ENCODE data around the gene TUBB3. TPM values are rescaled to one million over a fixed set of nuclear protein-coding genes. Genes with fewer than 3 reads are reported as not detected.

TUBB3 gene
- total and polyA plus RNA-seq, 7 donors: 0.46 to 35.0 (median 23.5) TPM

DNA sequence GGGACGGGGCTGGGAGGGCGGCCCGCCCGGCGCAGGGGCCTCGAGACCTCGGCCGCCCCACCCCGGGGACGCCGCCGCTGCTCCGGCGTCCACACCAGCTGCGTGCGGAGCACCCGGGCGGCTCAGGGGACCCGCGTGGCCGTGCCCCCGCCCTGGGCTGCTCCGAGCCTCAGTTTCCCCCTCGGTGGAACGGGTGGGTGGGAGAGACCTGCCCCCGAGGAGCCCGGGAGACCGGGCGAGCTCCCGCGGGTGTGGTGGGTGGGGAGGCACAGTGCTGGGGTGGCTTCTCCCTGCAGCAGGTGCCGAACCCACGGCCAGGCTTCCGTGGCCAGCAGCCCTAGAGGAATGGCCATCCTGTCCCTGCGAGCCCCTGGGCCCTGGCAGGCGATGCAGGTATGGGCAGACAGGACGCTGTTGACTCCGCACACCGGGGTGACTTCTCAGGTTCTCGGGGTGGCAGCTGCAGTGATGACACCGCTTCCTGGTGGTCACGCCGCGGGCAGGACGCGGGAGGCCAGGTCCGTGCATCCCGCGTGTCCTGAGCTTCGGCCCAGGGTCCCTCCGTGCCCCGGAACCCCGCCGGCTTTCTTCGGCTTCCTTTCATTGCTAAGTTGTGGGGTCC lies 26.1 kb downstream of the TUBB3 start:
- H3K36me3 ChIP-seq: peaks cover 0 to 1% (median 0%) of the 10 kb centered on the region in 4 donors
- H3K27me3 ChIP-seq: no peaks in the 10 kb centered on the region
- peak overlapping the region; percentile 45 to 70 (median 61) for H3K4me3 ChIP-seq
- H3K27ac ChIP-seq: peak overlapping the region in 3 of 4 donors; percentile 55 to 69 (median 61)
- H3K4me1 ChIP-seq: peaks cover 0 to 22% (median 18%) of the 10 kb centered on the region in 4 donors
- WGBS, 2 donors: 22 to 29% methylated on average over 55 of the region's 55 CpGs
- intact Hi-C loops (cut with DNase I): no loop called here
- TF ChIP-seq EP300 (IDR thresholded peaks at IDR 0.05) (no peak), CTCF (IDR thresholded peaks at IDR 0.05) (no peak), POLR2AphosphoS5 (IDR thresholded peaks at IDR 0.05) (no peak), POLR2A (IDR thresholded peaks at IDR 0.05) (no peak)
- no peak for DNase-seq
- no peaks in the 10 kb centered on the region for H3K9me3 ChIP-seq

GRCh38 chr16:89949756-89950155 lies 26.6 kb downstream of the TUBB3 start:
- DNase-seq: no peak
- peak overlapping the region in 3 of 4 donors; percentile 60 to 70 (median 62) for H3K4me3 ChIP-seq
- peak overlapping the region in 3 of 4 donors; percentile 55 to 69 (median 61) for H3K27ac ChIP-seq
- intact Hi-C loops (cut with DNase I): no loop called here
- H3K36me3 ChIP-seq: peaks cover 0 to 7% (median 0%) of the 10 kb centered on the region in 4 donors
- TF ChIP-seq CTCF (IDR thresholded peaks at IDR 0.05): no peak
- H3K27me3 ChIP-seq: no peaks in the 10 kb centered on the region
- peaks cover 0 to 22% (median 18%) of the 10 kb centered on the region in 4 donors for H3K4me1 ChIP-seq
- WGBS, 2 donors: 90% methylated on average over 12 of the region's 12 CpGs
- H3K9me3 ChIP-seq: no peaks in the 10 kb centered on the region

DNA sequence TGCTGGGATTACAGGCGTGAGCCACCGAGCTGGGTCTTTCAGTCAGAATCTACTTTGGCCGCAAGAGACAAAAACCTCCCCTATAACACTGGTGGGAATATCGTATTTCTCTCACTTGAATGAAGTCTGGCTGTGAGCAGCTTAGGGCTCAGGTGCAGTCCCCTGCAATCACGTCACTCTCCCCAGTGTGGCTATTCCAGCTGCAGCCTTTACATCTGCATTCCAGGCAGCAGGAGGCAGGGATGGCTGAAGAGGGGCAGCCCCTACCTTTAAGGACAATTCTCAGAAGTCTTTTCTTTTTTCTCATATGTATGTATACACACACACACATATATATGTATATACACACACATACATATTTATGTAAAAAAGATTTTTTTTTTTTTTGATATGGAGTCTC lies 28.4 kb downstream of the TUBB3 start:
- Histone ChIP-seq H3K4me1 (peaks cover 0 to 22% (median 18%) of the 10 kb centered on the region in 4 donors), H3K9me3 (no peaks in the 10 kb centered on the region), H3K27ac (no peak overlapping the region), H3K27me3 (no peaks in the 10 kb centered on the region), H3K4me3 (no peak overlapping the region), H3K36me3 (peaks cover 0 to 23% (median 0%) of the 10 kb centered on the region in 4 donors)
- WGBS, 2 donors: 95 to 96% methylated on average over 5 of the region's 5 CpGs
- TF ChIP-seq POLR2AphosphoS5 (IDR thresholded peaks at IDR 0.05): no peak
- TF ChIP-seq POLR2A (IDR thresholded peaks at IDR 0.05): no peak
- TF ChIP-seq EP300 (IDR thresholded peaks at IDR 0.05): no peak
- TF ChIP-seq CTCF (IDR thresholded peaks at IDR 0.05): no peak
- DNase-seq: no peak
- intact Hi-C loops (cut with DNase I): no loop called here

DNA sequence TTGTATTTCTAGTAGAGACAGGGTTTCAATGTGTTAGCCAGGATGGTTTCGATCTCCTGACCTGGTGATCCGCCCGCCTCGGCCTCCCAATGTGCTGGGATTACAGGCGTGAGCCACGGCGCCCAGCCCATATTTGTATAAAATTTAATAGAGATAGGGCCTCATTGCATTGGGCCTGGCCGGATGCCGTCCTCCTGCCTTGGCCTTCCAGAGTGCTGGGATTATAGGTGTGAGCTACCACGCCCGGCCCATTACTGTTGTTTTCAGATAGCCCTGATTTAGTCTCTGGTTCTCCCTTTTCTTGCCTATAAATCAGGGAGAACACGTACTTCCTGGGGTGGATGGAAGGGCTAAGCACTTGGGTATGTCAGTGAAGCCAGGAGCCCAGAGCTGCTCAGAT lies 28.9 kb downstream of the TUBB3 start:
- 32 to 79% methylated on average over 12 of the region's 12 CpGs for WGBS, 2 donors
- no peak overlapping the region for H3K4me3 ChIP-seq
- H3K4me1 ChIP-seq: peaks cover 0 to 22% (median 18%) of the 10 kb centered on the region in 4 donors
- intact Hi-C loops (cut with DNase I): no loop called here
- no peaks in the 10 kb centered on the region for H3K9me3 ChIP-seq
- no peak overlapping the region for H3K27ac ChIP-seq
- no peaks in the 10 kb centered on the region for H3K27me3 ChIP-seq
- TF ChIP-seq CTCF (IDR thresholded peaks at IDR 0.05) (no peak), POLR2A (IDR thresholded peaks at IDR 0.05) (no peak), POLR2AphosphoS5 (IDR thresholded peaks at IDR 0.05) (no peak), EP300 (IDR thresholded peaks at IDR 0.05) (no peak)
- H3K36me3 ChIP-seq: peaks cover 0 to 29% (median 0%) of the 10 kb centered on the region in 4 donors
- DNase-seq: no peak

DNA sequence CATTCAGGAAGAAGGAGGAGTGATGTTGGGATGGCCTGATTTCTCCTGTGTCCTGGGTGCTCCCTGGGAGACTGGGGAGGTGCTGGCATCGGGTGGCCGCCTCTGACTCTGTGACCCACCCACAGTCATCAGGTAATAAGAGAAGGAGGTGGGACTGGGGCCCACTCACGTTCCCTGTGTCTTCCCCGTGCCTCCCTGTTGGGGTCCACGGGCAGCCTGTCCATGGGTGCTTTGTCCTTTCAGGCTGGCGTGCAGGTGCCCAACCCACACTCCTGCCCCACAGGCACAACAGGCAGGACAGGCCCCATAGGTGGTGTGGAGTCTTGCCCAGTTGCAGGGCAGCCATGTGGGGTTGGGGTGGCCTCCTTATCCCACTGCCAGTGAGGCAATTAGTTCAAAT lies 29.4 kb downstream of the TUBB3 start:
- H3K36me3 ChIP-seq: peaks cover 0 to 34% (median 2%) of the 10 kb centered on the region in 4 donors
- no peak for TF ChIP-seq EP300 (IDR thresholded peaks at IDR 0.05)
- TF ChIP-seq POLR2A (IDR thresholded peaks at IDR 0.05): no peak
- TF ChIP-seq CTCF (IDR thresholded peaks at IDR 0.05): no peak
- TF ChIP-seq POLR2AphosphoS5 (IDR thresholded peaks at IDR 0.05): no peak
- intact Hi-C loops (cut with DNase I): no loop called here
- 90 to 93% methylated on average over 6 of the region's 6 CpGs for WGBS, 2 donors
- DNase-seq: no peak
- no peaks in the 10 kb centered on the region for H3K9me3 ChIP-seq
- H3K4me3 ChIP-seq: no peak overlapping the region
- H3K27ac ChIP-seq: no peak overlapping the region
- peaks cover 0 to 20% (median 17%) of the 10 kb centered on the region in 4 donors for H3K4me1 ChIP-seq
- no peaks in the 10 kb centered on the region for H3K27me3 ChIP-seq
